ENCODE measurements around the gene CCBE1. TPM values are rescaled to one million over a fixed set of nuclear protein-coding genes. Genes with fewer than 3 reads are reported as not detected.
"Not testable (repeated sequence)": the region's sequence is repeated elsewhere in the genome, so short reads cannot be mapped to it uniquely, and the experiment has no call there.

The CCBE1 gene
- total RNA-seq, 1 donor from 2014 or later: 1.6 TPM

DNA sequence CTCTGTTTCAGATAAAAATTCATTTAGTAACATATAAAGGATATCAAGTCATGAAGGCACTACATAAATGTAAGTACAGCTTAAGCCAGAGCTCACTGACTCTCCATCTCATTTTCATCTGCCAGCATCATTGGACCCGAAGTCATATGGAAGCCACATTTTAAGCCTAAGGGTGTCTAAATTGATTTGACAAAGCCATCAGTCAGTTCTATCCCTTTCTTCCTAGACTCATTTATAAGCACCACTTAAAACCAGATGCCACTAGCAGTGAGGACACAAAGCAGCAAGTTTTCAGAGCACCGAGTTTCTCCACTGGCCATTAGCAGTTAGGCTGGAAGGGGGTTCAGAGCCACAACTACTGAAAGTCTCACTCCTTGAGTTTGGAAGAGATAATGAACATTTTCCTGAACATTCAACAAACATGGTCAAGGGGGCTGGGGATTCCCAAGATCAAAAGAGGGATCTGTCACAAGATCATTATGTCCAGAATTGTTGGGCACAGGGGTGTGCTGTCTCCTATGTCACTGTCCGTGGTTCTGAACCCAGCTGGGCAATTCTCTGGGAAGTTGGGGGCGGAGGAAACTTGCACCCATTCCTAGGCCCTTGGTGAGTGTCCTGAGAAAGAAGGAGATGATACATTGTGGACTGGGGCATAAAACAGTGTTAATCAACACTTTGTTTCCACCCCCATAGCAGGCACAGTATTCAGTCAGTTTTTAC lies 179.6 kb downstream of the CCBE1 start:
- peak; percentile 50 for FAIRE-seq
- Histone ChIP-seq H3K36me3 (ENCODE audit: control insufficient read depth, insufficient read depth, low read length) (no peaks in the 10 kb centered on the region), H3K4me3 (ENCODE audit: low read depth, low read length) (no peak overlapping the region), H3K27me3 (ENCODE audit: control insufficient read depth, insufficient read depth, low read length) (no peaks in the 10 kb centered on the region)
- no peak for TF ChIP-seq CTCF (IDR thresholded peaks at IDR 0.05; ENCODE audit: insufficient read depth, low read length, severe bottlenecking)
- no peak for DNase-seq (ENCODE audit: low read depth)

- peak; percentile 60 for DNase-seq (ENCODE audit: low read depth)
- H3K4me3 ChIP-seq (ENCODE audit: low read depth, low read length): no peak overlapping the region
- FAIRE-seq: no peak
- no peaks in the 10 kb centered on the region for H3K36me3 ChIP-seq (ENCODE audit: control insufficient read depth, insufficient read depth, low read length)
- H3K27me3 ChIP-seq (ENCODE audit: control insufficient read depth, insufficient read depth, low read length): no peaks in the 10 kb centered on the region
- TF ChIP-seq CTCF (IDR thresholded peaks at IDR 0.05; ENCODE audit: insufficient read depth, low read length, severe bottlenecking): no peak
These were observed 180.7 kb downstream of the CCBE1 start for GRCh38 chr18:59516356-59517155.

DNA sequence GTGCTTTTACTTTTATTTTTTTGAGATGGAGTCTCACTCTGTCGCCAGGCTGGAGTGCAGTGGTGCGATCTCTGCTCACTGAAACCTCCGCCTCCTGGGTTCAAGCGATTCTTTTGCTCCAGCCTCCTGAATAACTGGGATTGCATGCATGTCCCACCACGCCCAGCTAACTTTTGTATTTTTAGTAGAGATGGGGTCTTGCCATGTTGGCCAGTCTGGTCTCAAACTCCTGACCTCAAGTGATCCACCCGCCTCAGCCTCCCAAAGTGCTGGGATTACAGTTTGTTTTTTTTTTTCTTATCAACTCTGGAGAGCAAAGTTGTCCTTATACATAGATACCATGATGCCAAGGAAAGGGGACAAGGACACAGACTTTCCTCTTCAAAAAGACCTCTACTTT lies 181.3 kb downstream of the CCBE1 start:
- not testable (repeated sequence) for DNase-seq (ENCODE audit: low read depth); FAIRE-seq

GRCh38 chr18:59515147-59515546 lies 182.1 kb downstream of the CCBE1 start:
- no peaks in the 10 kb centered on the region for H3K36me3 ChIP-seq (ENCODE audit: control insufficient read depth, insufficient read depth, low read length)
- no peak for FAIRE-seq
- H3K27me3 ChIP-seq (ENCODE audit: control insufficient read depth, insufficient read depth, low read length): no peaks in the 10 kb centered on the region
- TF ChIP-seq CTCF (IDR thresholded peaks at IDR 0.05; ENCODE audit: insufficient read depth, low read length, severe bottlenecking): no peak
- H3K4me3 ChIP-seq (ENCODE audit: low read depth, low read length): no peak overlapping the region
- DNase-seq (ENCODE audit: low read depth): no peak

More for the DNA sequence above, 181.3 kb downstream of the CCBE1 start:
- H3K4me3 ChIP-seq (ENCODE audit: low read depth, low read length); H3K36me3 ChIP-seq (ENCODE audit: control insufficient read depth, insufficient read depth, low read length); H3K27me3 ChIP-seq (ENCODE audit: control insufficient read depth, insufficient read depth, low read length): not testable (repeated sequence)

DNA sequence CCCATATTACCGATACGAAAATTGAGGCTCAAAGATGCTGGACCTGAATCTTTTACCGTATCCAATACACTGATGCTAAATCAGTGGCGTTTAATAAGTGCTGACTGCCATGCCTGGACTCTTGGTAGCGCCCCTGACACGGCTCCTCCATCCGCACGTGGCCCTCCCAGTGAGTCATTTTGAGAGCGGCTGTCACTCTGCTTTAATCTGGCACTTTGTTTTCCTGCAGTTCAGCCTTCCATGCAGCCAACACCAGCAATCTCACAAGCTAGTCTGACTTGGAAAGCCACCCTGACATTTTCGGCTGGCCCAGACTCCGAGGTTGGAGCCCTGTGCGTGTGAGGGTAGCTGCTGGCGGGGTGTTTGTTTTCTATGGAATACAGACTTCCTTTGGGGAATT lies 183.0 kb downstream of the CCBE1 start:
- H3K4me3 ChIP-seq (ENCODE audit: low read depth, low read length): no peak overlapping the region
- FAIRE-seq (peak; percentile 7), DNase-seq (ENCODE audit: low read depth) (no peak)
- no peak for TF ChIP-seq CTCF (IDR thresholded peaks at IDR 0.05; ENCODE audit: insufficient read depth, low read length, severe bottlenecking)
- H3K36me3 ChIP-seq (ENCODE audit: control insufficient read depth, insufficient read depth, low read length): no peaks in the 10 kb centered on the region
- no peaks in the 10 kb centered on the region for H3K27me3 ChIP-seq (ENCODE audit: control insufficient read depth, insufficient read depth, low read length)

DNA sequence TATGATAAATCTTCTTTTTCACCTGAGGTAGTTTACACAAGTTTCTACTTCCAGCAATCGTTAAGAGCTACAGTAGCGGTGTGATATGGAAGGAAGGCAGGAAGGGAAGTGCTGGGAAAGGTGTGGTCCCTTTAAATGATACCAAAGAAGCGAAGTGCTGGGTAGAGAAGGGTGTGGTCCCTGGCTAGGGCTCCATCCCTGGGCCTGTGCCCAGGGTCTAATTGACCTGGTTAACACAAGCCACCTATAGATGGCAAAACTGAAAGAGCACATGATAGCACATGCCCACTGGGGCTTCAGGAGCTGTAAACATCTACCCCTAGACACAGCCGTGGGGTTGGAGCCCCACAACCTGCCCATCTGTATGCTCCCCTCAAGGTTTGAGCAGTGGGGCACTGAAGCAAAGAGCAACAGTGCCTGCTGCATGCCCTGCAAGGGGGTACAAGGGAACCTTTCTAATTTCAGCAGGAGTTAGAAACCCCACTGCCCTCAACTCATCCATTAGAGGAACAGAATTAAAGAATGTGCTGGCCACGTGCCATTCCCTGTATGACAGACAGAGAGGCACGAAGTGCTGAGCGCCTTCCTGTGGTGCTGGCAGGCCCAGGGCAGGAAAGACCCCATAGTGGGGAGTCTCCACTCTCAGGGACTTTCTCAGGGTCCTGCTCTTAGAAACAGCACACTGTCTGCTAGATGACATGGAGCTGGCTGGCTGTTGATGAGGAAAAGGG lies 185.0 kb downstream of the CCBE1 start:
- TF ChIP-seq CTCF (IDR thresholded peaks at IDR 0.05; ENCODE audit: insufficient read depth, low read length, severe bottlenecking): no peak

More for the DNA sequence above, 185.0 kb downstream of the CCBE1 start:
- H3K4me3 ChIP-seq (ENCODE audit: low read depth, low read length): no peak overlapping the region
- no peaks in the 10 kb centered on the region for H3K27me3 ChIP-seq (ENCODE audit: control insufficient read depth, insufficient read depth, low read length)
- FAIRE-seq (peak; percentile 68), DNase-seq (ENCODE audit: low read depth) (no peak)
- no peaks in the 10 kb centered on the region for H3K36me3 ChIP-seq (ENCODE audit: control insufficient read depth, insufficient read depth, low read length)

All from bronchial epithelial cell (primary cell).